ENCODE data around the gene PABPC1L. TPM values are rescaled to one million over a fixed set of nuclear protein-coding genes. Genes with fewer than 3 reads are reported as not detected.

The PABPC1L gene
- total RNA-seq, 6 experiments from 2014 or later, result 8.7 to 40.2 (median 27.7) TPM

- intact Hi-C loops (cut with DNase I), result no loop called here
- Histone ChIP-seq H3K4me3 (peak overlapping the region; percentile 85 to 91 (median 91)), H3K27me3 (no peaks in the 10 kb centered on the region), H3K27ac (no peak overlapping the region), H3K36me3 (peaks cover 0 to 21% (median 8%) of the 10 kb centered on the region in 4 donors), H3K4me1 (peaks cover 0 to 8% (median 0%) of the 10 kb centered on the region in 4 donors), H3K9me3 (no peaks in the 10 kb centered on the region)
- ATAC-seq (no peak), DNase-seq (no peak)
- WGBS (ENCODE audit: insufficient coverage, low coverage, low lambda C conversion rate, missing lambda C conversion rate), result 59% methylated on average over 7 of the region's 8 CpGs
- no peak for TF ChIP-seq CTCF (IDR thresholded peaks at IDR 0.05)
- no peak for TF ChIP-seq POLR2A (IDR thresholded peaks at IDR 0.05)
Measured at GRCh38 chr20:44959082-44959637, 49.3 kb downstream of the PABPC1L start.

GRCh38 chr20:44959638-44960102, 49.8 kb downstream of the PABPC1L start:
- peak overlapping the region; percentile 21 to 58 (median 50) for H3K27ac ChIP-seq
- no peaks in the 10 kb centered on the region for H3K9me3 ChIP-seq
- TF ChIP-seq CTCF (IDR thresholded peaks at IDR 0.05) (no peak), POLR2A (IDR thresholded peaks at IDR 0.05) (no peak)
- ATAC-seq, result peak in 2 of 4 donors; percentile 8
- intact Hi-C loops (cut with DNase I), result no loop called here
- 2% methylated on average over 10 of the region's 13 CpGs for WGBS (ENCODE audit: insufficient coverage, low coverage, low lambda C conversion rate, missing lambda C conversion rate)
- peak overlapping the region; percentile 85 to 91 (median 91) for H3K4me3 ChIP-seq
- no peaks in the 10 kb centered on the region for H3K27me3 ChIP-seq
- peaks cover 0 to 8% (median 0%) of the 10 kb centered on the region in 4 donors for H3K4me1 ChIP-seq
- no peak for DNase-seq
- peaks cover 0 to 16% (median 6%) of the 10 kb centered on the region in 4 donors for H3K36me3 ChIP-seq

- no peak for TF ChIP-seq CTCF (IDR thresholded peaks at IDR 0.05)
- peak; percentile 90 for TF ChIP-seq POLR2A (IDR thresholded peaks at IDR 0.05)
- 0% methylated on average over 12 of the region's 60 CpGs for WGBS (ENCODE audit: insufficient coverage, low coverage, low lambda C conversion rate, missing lambda C conversion rate)
Measured at GRCh38 chr20:44960103-44960852, 50.4 kb downstream of the PABPC1L start, which contains the start of gene TOMM34. Gene TOMM34, minus strand, starts transcription at chr20:44960397. Its CDS starts 64 bp downstream, at chr20:44960333.

GRCh38 chr20:44961011-44961869, 51.4 kb downstream of the PABPC1L start:
- H3K36me3 ChIP-seq, result peaks cover 0 to under 1% (median 0%) of the 10 kb centered on the region in 4 donors
- no peak overlapping the region for H3K27ac ChIP-seq
- WGBS (ENCODE audit: insufficient coverage, low coverage, low lambda C conversion rate, missing lambda C conversion rate), result 61% methylated on average over 4 of the region's 4 CpGs
- H3K4me1 ChIP-seq, result peaks cover 0 to 12% (median 0%) of the 10 kb centered on the region in 4 donors
- DNase-seq, result no peak
- TF ChIP-seq POLR2A (IDR thresholded peaks at IDR 0.05), result no peak
- TF ChIP-seq CTCF (IDR thresholded peaks at IDR 0.05), result no peak
- H3K27me3 ChIP-seq, result no peaks in the 10 kb centered on the region
- intact Hi-C loops (cut with DNase I), result no loop called here
- H3K9me3 ChIP-seq, result no peaks in the 10 kb centered on the region
- H3K4me3 ChIP-seq, result no peak overlapping the region
- no peak for ATAC-seq

More at GRCh38 chr20:44960103-44960852, 50.4 kb downstream of the PABPC1L start, which contains the start of gene TOMM34:
- ATAC-seq, result peak; percentile 99 to 100 (median 99)
- Histone ChIP-seq H3K4me1 (peaks cover 0 to 8% (median 0%) of the 10 kb centered on the region in 4 donors), H3K27ac (peak within 1 kb of the TSS; percentile 21 to 58 (median 50)), H3K4me3 (peak within 1 kb of the TSS; percentile 85 to 91 (median 91)), H3K36me3 (peaks cover 0 to 10% (median 3%) of the 10 kb centered on the region in 4 donors), H3K9me3 (no peaks in the 10 kb centered on the region), H3K27me3 (no peaks in the 10 kb centered on the region)
- intact Hi-C loops (cut with DNase I), result no loop called here
- DNase-seq, result peak; percentile 97 to 98 (median 97)
